Measurements from ENCODE around the gene UBXN10.
A peak's percentile ranks its signal among the peaks of the same experiment; 100 is the strongest.

Gene UBXN10

GRCh38 chr1:20152599-20152930 is 33.3 kb upstream of the UBXN10 start:
- no peak for DNase-seq

- DNase-seq: no peak
These were observed 32.9 kb upstream of the UBXN10 start for GRCh38 chr1:20153000-20153418.

- DNase-seq: no peak
These were observed 31.5 kb upstream of the UBXN10 start for GRCh38 chr1:20154301-20154831.

GRCh38 chr1:20158358-20159070 is 27.4 kb upstream of the UBXN10 start:
- DNase-seq: peak in 1 of 2 experiments; percentile 10

- no peak for DNase-seq
These were observed 25.9 kb upstream of the UBXN10 start for GRCh38 chr1:20160034-20160433.

- DNase-seq: no peak
These were observed 21.1 kb upstream of the UBXN10 start for GRCh38 chr1:20164694-20165202.

- DNase-seq: no peak
These were observed 20.4 kb upstream of the UBXN10 start for GRCh38 chr1:20165522-20165951.

GRCh38 chr1:20166051-20166450 is 19.8 kb upstream of the UBXN10 start:
- DNase-seq: no peak

GRCh38 chr1:20167126-20167525 is 18.8 kb upstream of the UBXN10 start:
- no peak for DNase-seq

GRCh38 chr1:20168564-20169491 is 17.1 kb upstream of the UBXN10 start:
- no peak for DNase-seq

GRCh38 chr1:20169932-20170331 is 16.0 kb upstream of the UBXN10 start:
- no peak for DNase-seq

GRCh38 chr1:20172033-20172590 is 13.8 kb upstream of the UBXN10 start:
- no peak for DNase-seq

GRCh38 chr1:20174937-20175666 is 10.8 kb upstream of the UBXN10 start:
- DNase-seq: no peak

- DNase-seq: no peak
These were observed 7.1 kb upstream of the UBXN10 start for GRCh38 chr1:20178634-20179370.

GRCh38 chr1:20179371-20180128 is 6.3 kb upstream of the UBXN10 start:
- DNase-seq: no peak

GRCh38 chr1:20180129-20180843 is 5.6 kb upstream of the UBXN10 start:
- DNase-seq: no peak

- DNase-seq: no peak
These were observed 5.1 kb upstream of the UBXN10 start for GRCh38 chr1:20180844-20181207.

GRCh38 chr1:20182415-20182814 is 3.5 kb upstream of the UBXN10 start:
- DNase-seq: no peak

- no peak for DNase-seq
These were observed 2.9 kb upstream of the UBXN10 start for GRCh38 chr1:20183035-20183434.

- no peak for DNase-seq
These were observed 2.2 kb upstream of the UBXN10 start for GRCh38 chr1:20183616-20184271.
